ENCODE measurements around the gene EIF4EBP2. TPM values are rescaled to one million over a fixed set of nuclear protein-coding genes. Genes with fewer than 3 reads are reported as not detected.

The EIF4EBP2 gene
- total and polyA plus RNA-seq, 2 of the 13 experiments (the other 11 are each of a cell fraction or from before 2014, with no cell fraction given): 16.9 to 22.0 TPM

- TF ChIP-seq ZNF276 (CRISPR knock-in tag; IDR thresholded peaks at IDR 0.05; ENCODE audit: low read depth) (0 out of 2 replicates have a peak, but pooled peaks have one; percentile 15), ZFY (CRISPR knock-in tag; IDR thresholded peaks at IDR 0.05) (peak; percentile 46; the same call in 1 of the 2 replicates), SMARCE1 (IDR thresholded peaks at IDR 0.05; ENCODE audit: borderline replicate concordance) (no peak), RFXANK (CRISPR knock-in tag; IDR thresholded peaks at IDR 0.05) (peak; percentile 86), NFKB2 (CRISPR knock-in tag; IDR thresholded peaks at IDR 0.05; ENCODE audit: borderline replicate concordance) (peak; percentile 40; the same call in 1 of the 2 replicates), ATF2 (CRISPR knock-in tag; IDR thresholded peaks at IDR 0.05) (peak; percentile 75; the same call in 1 of the 2 replicates), HOXA5 (CRISPR knock-in tag; IDR thresholded peaks at IDR 0.05) (peak; percentile 80), ZBTB49 (CRISPR knock-in tag; IDR thresholded peaks at IDR 0.05; ENCODE audit: borderline replicate concordance) (no peak), ZNF775 (CRISPR knock-in tag; IDR thresholded peaks at IDR 0.05; ENCODE audit: borderline replicate concordance) (no peak), CHD2 (IDR thresholded peaks at IDR 0.05; ENCODE audit: low read depth, low read length) (no peak), ZFP82 (CRISPR knock-in tag; IDR thresholded peaks at IDR 0.05; ENCODE audit: borderline replicate concordance) (no peak), AGO1 (IDR thresholded peaks at IDR 0.05; ENCODE audit: low read depth, low read length, poor library complexity, severe bottlenecking) (no peak), SKI (IDR thresholded peaks at IDR 0.05; ENCODE audit: partially characterized antibody) (no peak), ZNF792 (CRISPR knock-in tag; IDR thresholded peaks at IDR 0.05) (peak; percentile 65; the same call in 1 of the 2 replicates), TBL1XR1 (IDR thresholded peaks at IDR 0.05; ENCODE audit: borderline replicate concordance, low read length, partially characterized antibody) (no peak), JARID2 (CRISPR knock-in tag; IDR thresholded peaks at IDR 0.05; ENCODE audit: insufficient replicate concordance) (no peak), HNRNPK (IDR thresholded peaks at IDR 0.05; ENCODE audit: low read depth, low read length, poor library complexity, severe bottlenecking) (no peak), GTF2F1 (IDR thresholded peaks at IDR 0.05; ENCODE audit: low read length) (no peak), ZNF883 (CRISPR knock-in tag; IDR thresholded peaks at IDR 0.05; ENCODE audit: not compliant biosample characterization) (peak; percentile 32), ZNF780A (CRISPR knock-in tag; IDR thresholded peaks at IDR 0.05) (no peak), ZNF563 (CRISPR knock-in tag; IDR thresholded peaks at IDR 0.05) (no peak), ZKSCAN8 (CRISPR knock-in tag; IDR thresholded peaks at IDR 0.05; ENCODE audit: borderline replicate concordance) (peak; percentile 38; the same call in 1 of the 2 replicates), HNRNPL (IDR thresholded peaks at IDR 0.05; ENCODE audit: low read depth, low read length) (peak; percentile 85)
These were observed 39.8 kb upstream of the EIF4EBP2 start (continued) for GRCh38 chr10:70363971-70364771.
